HG03280 (cell line): Measurements from ENCODE around the gene SLC6A13.

Source experiments
- ATAC-seq: cut with Tn5 transposase; IDR thresholded peaks from one replicate; pipeline ENCODE4 v1.9.1; 2021; ENCODE audit warnings: mild to moderate bottlenecking, moderate library complexity; ENCODE audit not compliant: unreplicated experiment

The SLC6A13 gene

DNA sequence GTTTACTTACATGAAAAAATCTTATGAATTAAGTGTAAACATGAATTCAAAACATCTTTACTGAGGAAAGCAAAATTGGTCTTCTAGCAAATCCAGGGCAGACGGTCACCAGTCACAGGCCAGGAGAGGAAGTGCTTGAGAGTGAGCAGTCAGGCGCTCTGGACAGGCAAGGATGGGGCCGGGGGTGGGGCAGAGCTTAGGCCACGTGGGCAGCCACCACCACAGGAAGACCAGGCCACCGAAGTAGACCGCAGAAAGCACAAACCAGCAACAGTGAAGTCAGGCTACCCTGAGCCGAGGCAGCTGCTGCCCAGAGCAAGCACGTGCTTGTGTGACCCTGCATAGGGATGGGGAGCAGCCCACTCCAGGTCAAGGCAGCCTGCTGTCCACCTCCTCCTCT lies 82.2 kb downstream of the SLC6A13 start:
- no peak for ATAC-seq

DNA sequence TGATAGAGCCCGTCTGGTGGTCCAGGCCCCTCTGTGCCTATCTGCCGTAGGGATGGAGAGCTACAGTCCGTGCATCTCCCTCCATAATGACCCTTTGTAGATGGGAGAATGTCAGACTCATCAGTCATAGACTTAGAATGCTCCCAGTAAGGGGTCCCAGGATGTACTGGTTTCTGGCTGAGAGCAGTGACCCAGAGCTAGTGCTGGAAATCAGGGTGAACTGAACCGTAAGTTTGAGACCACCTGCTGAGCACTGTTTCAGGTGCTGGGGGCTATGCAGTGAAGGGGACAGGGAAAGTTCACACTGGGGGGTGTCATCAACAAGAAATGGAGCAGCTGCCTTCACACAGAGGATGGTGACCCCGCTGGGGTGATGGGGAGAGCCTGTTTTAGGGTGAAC lies 82.8 kb downstream of the SLC6A13 start:
- no peak for ATAC-seq

DNA sequence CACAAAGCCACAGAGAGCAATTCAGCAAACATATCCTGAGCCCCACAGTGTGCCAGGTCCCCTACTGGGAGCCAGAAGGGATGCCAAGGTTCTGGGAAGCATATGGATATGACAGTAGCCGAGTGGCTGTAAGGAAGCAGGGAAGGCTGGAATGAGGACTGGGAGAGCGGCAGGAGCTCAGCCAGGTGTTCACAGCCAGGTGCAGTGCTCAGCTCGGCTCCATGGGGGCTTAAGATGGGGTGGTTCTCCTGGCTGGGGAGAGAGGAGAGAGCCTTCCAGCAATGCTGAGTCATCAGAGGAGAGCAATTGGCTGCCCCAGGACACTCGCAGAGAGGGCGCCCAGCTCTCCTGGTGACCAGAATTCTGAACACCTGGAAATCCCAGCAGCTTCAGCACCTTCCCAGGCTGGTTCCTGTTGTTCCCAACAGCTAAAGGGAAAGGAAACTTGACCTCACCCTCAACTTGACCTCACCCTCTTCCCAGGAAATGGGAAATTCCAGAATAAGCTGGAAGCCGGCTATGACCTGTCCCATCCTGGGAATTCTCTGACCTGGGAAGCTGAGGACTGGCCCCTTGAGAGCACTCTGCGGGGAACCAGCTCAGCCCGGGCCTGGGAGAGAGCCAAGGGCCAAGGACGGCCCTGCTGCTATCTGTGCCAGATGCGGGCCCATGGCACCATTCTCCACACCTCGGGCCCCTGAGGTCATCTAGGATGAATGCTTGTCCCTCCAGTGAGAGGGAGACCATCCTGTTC lies 83.3 kb downstream of the SLC6A13 start:
- no peak for ATAC-seq

DNA sequence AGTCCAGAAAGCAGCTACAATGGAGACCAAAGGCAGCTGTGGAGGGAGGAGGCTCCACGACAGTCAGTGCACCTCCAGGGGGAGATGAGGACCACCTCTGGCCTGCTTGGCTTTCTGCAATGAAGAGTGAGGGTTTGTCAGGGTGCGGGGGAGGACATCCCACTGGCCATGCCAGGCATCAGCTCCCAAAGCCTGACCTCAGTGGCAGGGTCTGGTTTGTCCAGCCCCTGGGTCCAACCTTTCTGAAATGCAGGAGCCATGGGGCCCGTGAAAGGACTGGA lies 83.9 kb downstream of the SLC6A13 start:
- no peak for ATAC-seq

DNA sequence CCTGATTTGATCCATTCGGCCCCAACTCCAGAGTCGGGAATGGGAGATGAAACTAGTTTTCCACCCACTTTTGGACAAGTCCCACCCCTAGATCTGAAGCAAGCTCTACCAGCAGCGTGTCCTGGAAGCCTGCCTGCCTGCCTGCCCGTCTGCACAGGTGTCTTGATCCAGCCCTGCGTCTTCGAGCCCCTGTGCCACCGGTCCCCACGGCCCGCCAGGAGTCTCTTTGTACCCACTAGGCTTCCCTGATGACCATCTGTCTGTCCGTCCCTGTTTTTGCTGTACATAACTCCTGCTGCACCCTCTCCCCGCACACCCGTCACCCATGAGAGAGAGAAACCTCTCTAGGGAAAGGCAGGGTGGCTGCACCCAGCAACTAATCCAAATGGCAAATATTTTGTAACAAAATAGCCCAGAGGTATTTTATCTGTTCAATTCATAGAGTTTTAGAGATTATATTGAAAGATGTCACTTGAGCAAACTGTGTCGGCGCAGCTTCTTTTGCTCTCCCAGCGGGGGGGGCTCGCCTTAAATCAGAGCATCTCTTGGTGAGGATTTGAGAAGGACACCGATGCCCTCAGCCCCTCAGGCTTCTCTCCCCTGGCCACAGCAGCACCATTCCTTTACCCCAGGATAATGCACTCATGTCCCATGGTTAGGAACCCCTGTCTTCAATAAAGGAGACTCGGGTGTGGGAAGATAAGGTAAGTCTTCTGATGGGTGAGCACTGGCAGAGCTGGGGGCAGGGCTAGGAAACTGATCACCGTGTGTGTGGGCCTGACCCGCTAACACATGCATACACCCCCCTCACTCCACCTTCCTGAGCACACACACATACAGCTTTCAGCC lies 84.4 kb downstream of the SLC6A13 start:
- ATAC-seq, result no peak

DNA sequence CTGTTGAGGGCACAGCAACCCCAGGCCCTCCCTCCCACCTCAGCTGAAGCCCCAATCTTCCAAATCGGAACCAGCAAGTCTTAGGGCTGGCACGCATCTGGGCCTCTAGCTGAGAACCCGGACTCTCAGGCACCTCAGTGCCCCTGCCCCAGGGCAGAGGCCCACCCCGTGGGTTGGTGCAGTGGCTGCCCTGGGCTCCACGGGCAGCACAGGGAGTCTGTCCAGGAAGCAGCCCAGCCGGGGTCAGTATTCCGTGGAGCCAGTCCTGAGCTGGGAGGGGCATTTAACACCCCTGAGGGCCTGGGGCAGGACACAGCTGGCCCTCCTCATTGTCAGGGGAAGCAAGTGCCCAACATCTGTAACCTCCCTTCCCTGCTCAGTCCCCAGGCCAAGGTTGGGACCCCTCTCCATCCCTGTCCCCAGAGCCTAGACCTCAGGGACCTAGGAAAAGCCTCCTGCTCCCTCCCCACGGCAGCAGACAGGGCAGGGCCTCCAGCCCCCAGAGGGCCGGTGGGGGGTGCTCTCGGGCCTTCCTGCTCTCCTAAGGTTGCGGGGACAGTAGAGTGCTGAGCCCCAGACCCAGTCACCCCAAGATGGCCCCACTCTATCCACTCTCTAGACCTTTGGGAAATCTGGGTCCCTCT lies 85.2 kb downstream of the SLC6A13 start:
- no peak for ATAC-seq

DNA sequence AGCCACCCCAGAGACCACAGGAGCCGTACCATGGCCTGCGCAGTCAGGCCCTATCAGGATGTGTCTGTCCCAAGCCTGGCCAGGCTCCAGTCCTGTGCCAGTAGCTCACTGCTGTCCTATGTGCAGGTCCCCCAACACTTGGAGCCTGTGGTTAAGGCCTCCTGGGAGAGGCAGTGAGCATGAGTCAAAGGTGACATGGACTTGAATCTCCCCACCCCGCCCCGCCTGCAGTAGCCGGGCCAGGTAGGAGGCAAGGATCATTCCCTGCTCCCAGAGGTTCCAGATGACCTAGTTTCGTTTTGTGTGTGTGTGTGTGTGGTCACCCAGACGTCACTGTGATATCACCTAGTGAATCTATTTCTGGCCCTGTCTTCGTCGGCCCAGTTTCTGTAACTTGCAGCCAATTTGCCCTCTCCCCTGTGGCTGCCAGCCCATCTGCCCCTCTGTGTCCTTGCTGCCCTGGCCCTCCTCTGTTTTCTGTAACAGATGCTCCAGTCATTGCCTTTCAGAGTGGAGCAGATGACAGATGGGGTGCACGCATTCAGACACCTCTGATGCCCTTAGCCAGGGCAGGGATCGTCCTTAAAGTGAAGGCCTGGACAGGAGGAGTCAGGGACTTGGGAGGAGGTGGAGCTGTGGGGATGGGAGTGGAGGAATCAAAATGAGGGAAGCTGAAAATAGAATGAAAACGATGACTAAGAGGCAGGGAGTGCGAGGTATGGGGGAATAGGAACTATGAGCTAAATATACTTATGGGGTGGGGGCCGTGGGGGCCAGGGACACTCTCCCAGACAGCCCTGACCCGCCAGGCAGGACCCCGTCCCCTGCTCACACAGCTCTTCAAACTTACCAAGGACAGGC lies 86.1 kb downstream of the SLC6A13 start:
- no peak for ATAC-seq

DNA sequence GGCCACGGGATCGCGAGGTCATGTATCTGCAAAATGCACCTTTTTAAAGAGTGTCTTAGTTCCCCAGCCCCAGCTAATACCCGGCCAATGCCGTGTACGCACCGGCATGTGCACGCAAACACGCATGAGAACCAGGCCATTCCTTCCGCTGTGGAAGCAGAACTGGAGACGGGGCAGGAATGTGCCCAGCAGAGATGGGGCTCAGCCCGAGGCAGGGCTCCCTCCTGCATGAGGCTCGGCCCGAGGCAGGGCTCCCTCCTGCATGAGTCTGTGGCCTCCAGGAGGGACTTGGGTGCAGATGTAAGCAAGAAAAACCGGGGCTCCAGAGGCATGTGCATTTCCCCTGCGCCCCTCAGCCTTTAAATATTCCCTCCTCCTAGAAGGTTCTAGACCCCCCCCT lies 86.9 kb downstream of the SLC6A13 start:
- ATAC-seq, result no peak

DNA sequence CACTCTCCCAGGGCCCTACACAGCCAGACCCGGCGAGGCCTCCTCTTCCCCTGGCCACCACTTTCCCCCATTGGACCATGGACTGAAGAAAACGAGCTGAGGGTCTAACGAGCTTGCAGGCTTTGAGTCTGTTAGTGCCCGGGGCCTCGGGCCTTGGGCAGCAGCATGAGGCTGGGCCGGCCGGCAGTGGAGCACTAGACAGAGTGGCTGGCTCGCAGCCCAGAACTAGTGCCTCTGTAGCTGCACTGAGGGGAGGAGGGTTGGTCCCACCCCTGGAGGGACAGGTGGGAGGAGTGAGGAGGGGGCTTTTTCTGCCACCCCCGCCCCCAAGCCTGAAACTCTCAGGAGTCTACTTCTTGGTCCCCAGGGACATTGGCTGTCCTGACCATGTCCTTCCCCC lies 87.4 kb downstream of the SLC6A13 start:
- no peak for ATAC-seq

DNA sequence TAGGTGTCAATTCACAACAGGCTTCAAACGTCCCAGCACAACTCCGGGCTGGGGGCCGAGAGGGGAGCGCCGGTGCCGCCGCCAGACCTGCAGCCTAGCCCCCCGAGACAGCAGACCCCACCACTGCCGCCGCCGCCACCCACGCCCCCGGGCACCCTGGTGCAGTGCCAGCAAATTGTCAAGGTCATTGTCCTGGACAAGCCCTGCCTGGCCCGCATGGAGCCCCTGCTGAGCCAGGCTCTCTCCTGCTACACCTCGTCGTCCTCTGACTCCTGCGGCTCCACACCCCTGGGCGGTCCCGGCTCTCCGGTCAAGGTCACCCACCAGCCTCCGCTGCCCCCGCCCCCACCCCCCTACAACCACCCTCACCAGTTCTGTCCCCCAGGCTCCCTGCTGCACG lies 88.0 kb downstream of the SLC6A13 start:
- no peak for ATAC-seq

DNA sequence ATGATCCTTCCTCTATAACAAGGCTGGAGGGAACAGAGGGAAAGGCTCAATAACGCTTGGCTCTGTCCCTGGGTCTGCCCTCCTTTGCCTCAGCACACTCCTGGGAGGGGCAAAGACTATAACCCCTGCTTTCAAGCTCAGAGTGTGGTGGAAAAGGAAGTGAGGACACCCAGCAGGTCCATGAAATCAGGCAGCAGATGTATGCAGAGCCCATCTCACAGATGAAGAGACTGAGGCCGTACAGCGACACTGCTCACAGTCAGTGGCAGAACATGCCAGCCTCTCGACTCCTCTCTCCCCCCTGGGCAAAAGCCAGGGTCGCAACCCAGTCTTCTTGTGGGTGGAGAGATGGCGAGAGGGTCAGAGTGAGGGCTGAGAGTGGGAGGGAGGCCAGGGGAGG lies 88.5 kb downstream of the SLC6A13 start:
- no peak for ATAC-seq

DNA sequence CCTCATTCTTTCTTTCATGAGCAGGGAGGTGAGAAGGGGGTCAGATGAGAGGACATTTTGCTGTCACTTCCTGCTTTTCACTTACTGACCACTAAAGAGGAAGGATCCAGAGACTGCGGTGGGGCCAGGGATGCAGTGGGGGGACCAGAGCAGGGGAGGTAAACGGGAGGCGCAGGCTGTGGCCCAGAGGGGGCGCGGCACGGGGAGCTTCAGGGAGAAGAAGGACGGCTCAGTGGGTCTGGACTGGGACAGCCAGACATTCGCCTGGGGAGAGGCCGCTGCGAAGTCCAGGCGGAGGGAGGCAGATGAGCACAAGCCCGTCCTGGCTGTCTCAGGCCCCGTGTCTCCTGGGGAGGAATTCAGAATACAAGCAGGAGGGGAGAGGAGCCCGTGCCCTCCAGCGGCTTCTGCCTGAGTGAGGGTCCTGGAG lies 89.9 kb downstream of the SLC6A13 start:
- ATAC-seq, result no peak

DNA sequence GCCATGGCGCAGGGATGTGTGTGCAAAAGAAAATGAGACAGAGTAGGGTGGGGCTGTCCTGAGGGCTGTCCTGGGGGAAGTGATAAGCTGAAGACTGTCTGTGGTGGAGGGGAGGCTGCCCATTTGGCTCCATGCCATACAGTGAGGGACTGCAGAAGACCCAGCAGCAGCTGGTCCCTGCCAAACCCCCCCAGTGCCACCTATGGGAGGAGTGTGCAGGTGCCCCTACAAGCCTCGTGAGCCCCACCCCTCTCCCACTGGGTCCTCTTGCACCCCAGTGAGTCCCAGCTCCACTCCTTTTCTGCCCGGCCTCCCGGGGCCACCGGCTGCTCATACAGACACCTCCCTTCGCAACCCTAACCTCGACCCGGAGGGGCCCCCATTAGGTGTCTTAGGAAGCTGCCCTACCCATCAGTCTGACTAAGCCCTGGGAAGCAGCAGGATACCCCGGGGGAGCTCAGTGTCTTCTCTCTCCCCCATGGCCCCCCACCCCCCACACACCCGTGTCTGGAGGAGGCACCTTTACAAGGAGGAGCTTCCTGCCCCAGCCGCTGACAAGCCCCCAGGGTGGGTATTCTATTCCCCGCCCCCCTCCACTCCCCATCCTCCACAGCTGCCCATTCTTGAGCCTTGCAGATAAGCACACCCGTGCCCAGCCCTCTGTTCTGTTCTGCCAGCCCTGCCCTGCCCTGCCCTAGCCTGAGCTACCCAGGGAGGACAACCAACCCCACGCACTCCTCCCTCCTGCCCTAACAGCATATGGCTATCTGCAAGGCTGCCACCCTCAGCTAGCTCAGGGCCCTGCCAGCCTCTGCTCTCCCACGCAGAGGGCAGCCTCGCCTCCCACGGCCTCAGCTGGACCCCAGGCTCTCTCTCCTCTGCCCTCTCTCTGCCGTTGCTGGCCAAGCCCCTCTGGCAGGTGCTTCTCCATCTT lies 90.6 kb downstream of the SLC6A13 start:
- ATAC-seq, result no peak

DNA sequence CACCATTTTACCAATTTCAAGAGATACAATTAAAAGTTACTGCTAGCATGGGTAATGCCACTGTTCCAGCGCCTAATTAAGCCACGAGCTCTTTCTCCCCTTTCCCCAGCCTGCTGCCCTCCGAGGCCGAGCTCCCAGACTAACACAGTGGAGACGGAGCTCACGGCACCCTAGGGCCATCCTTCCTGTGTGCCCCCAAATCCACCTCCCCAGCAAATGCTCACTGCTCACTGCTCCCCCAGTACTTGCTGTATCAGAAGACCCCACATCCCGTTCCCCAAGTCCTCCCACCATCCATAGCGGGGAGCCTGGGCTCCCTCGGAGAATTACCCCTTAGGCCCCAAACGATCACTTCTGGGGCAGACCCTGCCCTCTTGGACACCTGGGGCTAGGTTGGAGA lies 91.4 kb downstream of the SLC6A13 start:
- no peak for ATAC-seq
